HEK293 (cell line): ENCODE results near the gene SSBP1.

Source experiments
- CTCF ChIA-PET: fragments of 350-600 bp; formaldehyde crosslinking; extraction: SDS; loops from one replicate; lab custom pipeline; 2021; ENCODE audit warnings: antibody characterized with exemption; lab: Yijun Ruan, JAX
- POLR2A ChIA-PET: fragments of 300-600 bp; formaldehyde crosslinking; extraction: SDS; loops from one replicate; lab custom pipeline; 2020; ENCODE audit warnings: antibody characterized with exemption, inconsistent platforms; lab: Yijun Ruan, JAX
- H3K27ac ChIP-seq: fragments of 200-500 bp; sonication (Bioruptor generic); 2 replicates; pipeline ENCODE4 v1.5.1; 2014; ENCODE audit warnings: low read depth, low read length, control low read depth, inconsistent platforms; ENCODE audit errors: extremely low read depth
- H3K36me3 ChIP-seq, 2 experiments: fragments of 200-500 bp in 1 of 2; sonication (Bioruptor generic) in 1 of 2; 1 replicate in 1 of 2; 2 replicates in 1 of 2; pipeline ENCODE4 v1.5.1; 2014 to 2017; ENCODE audit warnings: inconsistent platforms in 2 of 2, low read length in 2 of 2; ENCODE audit not compliant: control insufficient read depth in 2 of 2, insufficient read depth in 1 of 2
- H3K4me1 ChIP-seq: fragments of 200-500 bp; sonication (Bioruptor generic); 2 replicates; pipeline ENCODE4 v1.5.1; 2014; ENCODE audit warnings: mild to moderate bottlenecking, low read length, inconsistent platforms; ENCODE audit not compliant: control insufficient read depth, insufficient read depth
- H3K4me3 ChIP-seq: 2 replicates; pipeline ENCODE4 v1.5.1; 2011; ENCODE audit warnings: low read depth, mild to moderate bottlenecking, control low read depth, low read length, moderate library complexity
- H3K9me3 ChIP-seq: fragments of 200-500 bp; sonication (Bioruptor generic); 2 replicates; pipeline ENCODE4 v1.5.1; 2014; ENCODE audit warnings: low read depth, low read length, inconsistent platforms; ENCODE audit not compliant: control insufficient read depth, insufficient read depth
- BCL11A ChIP-seq: fragments of 450-650 bp; formaldehyde crosslinking; IDR thresholded peaks from 2 replicates; pipeline ENCODE4 v1.5.1; 2016; ENCODE audit warnings: low read depth, missing biosample characterization, missing genetic modification characterization
- GFI1B ChIP-seq: fragments of 450-650 bp; formaldehyde crosslinking; IDR thresholded peaks from 2 replicates; pipeline ENCODE4 v1.5.1; 2016; ENCODE audit warnings: missing biosample characterization, missing genetic modification characterization
- SALL2 ChIP-seq: fragments of 450-650 bp; formaldehyde crosslinking; IDR thresholded peaks from 2 replicates; pipeline ENCODE4 v1.5.0; 2017; ENCODE audit warnings: missing biosample characterization, mild to moderate bottlenecking, missing genetic modification characterization, borderline replicate concordance
- SCRT1 ChIP-seq: fragments of 450-650 bp; formaldehyde crosslinking; IDR thresholded peaks from 2 replicates; pipeline ENCODE4 v1.5.1; 2016; ENCODE audit warnings: missing biosample characterization, missing genetic modification characterization, borderline replicate concordance
- SP7 ChIP-seq: fragments of 450-650 bp; formaldehyde crosslinking; IDR thresholded peaks from 2 replicates; pipeline ENCODE4 v1.5.1; 2016; ENCODE audit warnings: missing biosample characterization, missing genetic modification characterization
- ZBTB8A ChIP-seq: fragments of 450-650 bp; formaldehyde crosslinking; IDR thresholded peaks from 2 replicates; pipeline ENCODE4 v1.5.1; 2016; ENCODE audit warnings: missing biosample characterization, missing genetic modification characterization
- ZEB2 ChIP-seq: fragments of 450-650 bp; formaldehyde crosslinking; IDR thresholded peaks from 2 replicates; pipeline ENCODE4 v1.5.1; 2016; ENCODE audit warnings: missing biosample characterization, missing genetic modification characterization
- ZNF184 ChIP-seq: fragments of 450-650 bp; IDR thresholded peaks from 2 replicates; pipeline ENCODE4 v1.5.1; 2018; ENCODE audit warnings: missing biosample characterization, mild to moderate bottlenecking, missing genetic modification characterization
- ZNF202 ChIP-seq: fragments of 450-650 bp; formaldehyde crosslinking; IDR thresholded peaks from 2 replicates; pipeline ENCODE4 v1.5.1; 2016; ENCODE audit warnings: missing biosample characterization, missing genetic modification characterization, borderline replicate concordance
- ZNF223 ChIP-seq: fragments of 450-650 bp; formaldehyde crosslinking; IDR thresholded peaks from 2 replicates; pipeline ENCODE4 v1.5.1; 2016; ENCODE audit warnings: missing biosample characterization, missing genetic modification characterization
- ZNF266 ChIP-seq: fragments of 450-650 bp; formaldehyde crosslinking; IDR thresholded peaks from 2 replicates; pipeline ENCODE4 v1.5.1; 2016; ENCODE audit warnings: missing biosample characterization, missing genetic modification characterization, low read depth
- ZNF280D ChIP-seq: fragments of 450-650 bp; formaldehyde crosslinking; IDR thresholded peaks from 2 replicates; pipeline ENCODE4 v1.5.1; 2016; ENCODE audit warnings: missing biosample characterization, missing genetic modification characterization
- ZNF311 ChIP-seq: fragments of 450-650 bp; formaldehyde crosslinking; IDR thresholded peaks from 2 replicates; pipeline ENCODE4 v1.5.1; 2017; ENCODE audit warnings: missing biosample characterization, missing genetic modification characterization, borderline replicate concordance
- ZNF354C ChIP-seq: fragments of 450-650 bp; formaldehyde crosslinking; IDR thresholded peaks from 2 replicates; pipeline ENCODE4 v1.5.1; 2016; ENCODE audit warnings: missing biosample characterization, missing genetic modification characterization, low read depth, borderline replicate concordance
- ZNF37A ChIP-seq: fragments of 450-650 bp; IDR thresholded peaks from 2 replicates; pipeline ENCODE4 v1.5.1; 2018; ENCODE audit warnings: missing biosample characterization, missing genetic modification characterization
- ZNF555 ChIP-seq: fragments of 450-650 bp; formaldehyde crosslinking; conservative IDR thresholded peaks from 2 replicates; pipeline ENCODE4 v1.5.1; 2017; ENCODE audit warnings: missing biosample characterization, mild to moderate bottlenecking, missing genetic modification characterization, inconsistent platforms
- ZNF558 ChIP-seq: fragments of 450-650 bp; formaldehyde crosslinking; IDR thresholded peaks from 2 replicates; pipeline ENCODE4 v1.5.1; 2016; ENCODE audit warnings: missing biosample characterization, missing genetic modification characterization
- ZNF600 ChIP-seq: fragments of 450-650 bp; formaldehyde crosslinking; IDR thresholded peaks from 2 replicates; pipeline ENCODE4 v1.5.1; 2016; ENCODE audit warnings: missing biosample characterization, missing genetic modification characterization
- ZNF776 ChIP-seq: fragments of 450-650 bp; formaldehyde crosslinking; IDR thresholded peaks from 2 replicates; pipeline ENCODE4 v1.5.0; 2017; ENCODE audit warnings: missing biosample characterization, missing genetic modification characterization, borderline replicate concordance
- ZNF791 ChIP-seq: fragments of 450-650 bp; formaldehyde crosslinking; IDR thresholded peaks from 2 replicates; pipeline ENCODE4 v1.5.1; 2016; ENCODE audit warnings: missing biosample characterization, missing genetic modification characterization
- TF ChIP-seq, protein P1 (sequence below): fragments of 450-650 bp; formaldehyde crosslinking; IDR thresholded peaks from 2 replicates; pipeline ENCODE4 v1.5.1; 2016; ENCODE audit warnings: missing biosample characterization, missing genetic modification characterization, low read depth
- TF ChIP-seq, protein P2 (sequence below): fragments of 450-650 bp; formaldehyde crosslinking; IDR thresholded peaks from 2 replicates; pipeline ENCODE4 v1.5.1; 2016; ENCODE audit warnings: missing biosample characterization, missing genetic modification characterization
- TF ChIP-seq, protein P3 (sequence below): fragments of 450-650 bp; formaldehyde crosslinking; IDR thresholded peaks from 2 replicates; pipeline ENCODE4 v1.5.1; 2016; ENCODE audit warnings: missing biosample characterization, missing genetic modification characterization

SSBP1 gene

GRCh38 chr7:141708351-141708750, 29.8 kb upstream of the SSBP1 start, which contains the start of gene WEE2:
Gene WEE2, plus strand, starts transcription at chr7:141708353. Its CDS starts 406 bp downstream, at chr7:141708759.
- Histone ChIP-seq H3K9me3 (no peaks in the 10 kb centered on the region), H3K36me3 (no peaks in the 10 kb centered on the region), H3K4me3 (no peak within 1 kb of the TSS), H3K27ac (no peak within 1 kb of the TSS), H3K4me1 (no peaks in the 10 kb centered on the region)
- TF ChIP-seq ZNF223: no peak
- no peak for TF ChIP-seq ZNF776 (tag by site-specific recombination)
- no peak for TF ChIP-seq ZNF37A (tag by site-specific recombination)
- no peak for TF ChIP-seq ZNF791
- TF ChIP-seq, protein P1, sequence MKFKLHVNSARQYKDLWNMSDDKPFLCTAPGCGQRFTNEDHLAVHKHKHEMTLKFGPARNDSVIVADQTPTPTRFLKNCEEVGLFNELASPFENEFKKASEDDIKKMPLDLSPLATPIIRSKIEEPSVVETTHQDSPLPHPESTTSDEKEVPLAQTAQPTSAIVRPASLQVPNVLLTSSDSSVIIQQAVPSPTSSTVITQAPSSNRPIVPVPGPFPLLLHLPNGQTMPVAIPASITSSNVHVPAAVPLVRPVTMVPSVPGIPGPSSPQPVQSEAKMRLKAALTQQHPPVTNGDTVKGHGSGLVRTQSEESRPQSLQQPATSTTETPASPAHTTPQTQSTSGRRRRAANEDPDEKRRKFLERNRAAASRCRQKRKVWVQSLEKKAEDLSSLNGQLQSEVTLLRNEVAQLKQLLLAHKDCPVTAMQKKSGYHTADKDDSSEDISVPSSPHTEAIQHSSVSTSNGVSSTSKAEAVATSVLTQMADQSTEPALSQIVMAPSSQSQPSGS (tag by site-specific recombination): no peak
- TF ChIP-seq ZNF202 (tag by site-specific recombination): no peak
- no peak for TF ChIP-seq ZNF280D (tag by site-specific recombination)
- TF ChIP-seq, protein P2, sequence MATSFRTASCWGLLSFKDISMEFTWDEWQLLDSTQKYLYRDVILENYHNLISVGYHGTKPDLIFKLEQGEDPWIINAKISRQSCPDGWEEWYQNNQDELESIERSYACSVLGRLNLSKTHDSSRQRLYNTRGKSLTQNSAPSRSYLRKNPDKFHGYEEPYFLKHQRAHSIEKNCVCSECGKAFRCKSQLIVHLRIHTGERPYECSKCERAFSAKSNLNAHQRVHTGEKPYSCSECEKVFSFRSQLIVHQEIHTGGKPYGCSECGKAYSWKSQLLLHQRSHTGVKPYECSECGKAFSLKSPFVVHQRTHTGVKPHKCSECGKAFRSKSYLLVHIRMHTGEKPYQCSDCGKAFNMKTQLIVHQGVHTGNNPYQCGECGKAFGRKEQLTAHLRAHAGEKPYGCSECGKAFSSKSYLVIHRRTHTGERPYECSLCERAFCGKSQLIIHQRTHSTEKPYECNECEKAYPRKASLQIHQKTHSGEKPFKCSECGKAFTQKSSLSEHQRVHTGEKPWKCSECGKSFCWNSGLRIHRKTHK (tag by site-specific recombination): no peak
- TF ChIP-seq ZNF311 (tag by site-specific recombination): no peak
- TF ChIP-seq, protein P3, sequence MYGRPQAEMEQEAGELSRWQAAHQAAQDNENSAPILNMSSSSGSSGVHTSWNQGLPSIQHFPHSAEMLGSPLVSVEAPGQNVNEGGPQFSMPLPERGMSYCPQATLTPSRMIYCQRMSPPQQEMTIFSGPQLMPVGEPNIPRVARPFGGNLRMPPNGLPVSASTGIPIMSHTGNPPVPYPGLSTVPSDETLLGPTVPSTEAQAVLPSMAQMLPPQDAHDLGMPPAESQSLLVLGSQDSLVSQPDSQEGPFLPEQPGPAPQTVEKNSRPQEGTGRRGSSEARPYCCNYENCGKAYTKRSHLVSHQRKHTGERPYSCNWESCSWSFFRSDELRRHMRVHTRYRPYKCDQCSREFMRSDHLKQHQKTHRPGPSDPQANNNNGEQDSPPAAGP: no peak
- no peak for TF ChIP-seq ZEB2 (tag by site-specific recombination)
- no peak for TF ChIP-seq SP7 (tag by site-specific recombination)
- no peak for TF ChIP-seq ZNF266 (tag by site-specific recombination)
- TF ChIP-seq SCRT1 (tag by site-specific recombination): no peak
- TF ChIP-seq ZNF184 (tag by site-specific recombination): no peak
- TF ChIP-seq ZNF354C (tag by site-specific recombination): no peak
- TF ChIP-seq BCL11A: no peak
- TF ChIP-seq ZNF555: no peak
- POLR2A ChIA-PET: no interaction called here
- CTCF ChIA-PET: interaction anchor here (0.6 to 1.5 kb wide), 4 partner anchors 30 to 612 kb away, joined by 3 to 7 read pairs (median 3); partner anchors contain the start of gene SSBP1

- no peaks in the 10 kb centered on the region for H3K36me3 ChIP-seq
- no peak overlapping the region for H3K4me3 ChIP-seq
- no peaks in the 10 kb centered on the region for H3K4me1 ChIP-seq
- ChIA-PET POLR2A (interaction anchor here (0.9 kb wide), 1 partner anchor 8 kb away, joined by 3 read pairs; the partner anchor contains the start of gene DENND11), CTCF (interaction anchor here (0.7 kb wide), 1 partner anchor 48 kb away, joined by 3 read pairs; no protein-coding TSS in a partner anchor)
- TF ChIP-seq ZBTB8A (tag by site-specific recombination): no peak
- no peak for TF ChIP-seq ZNF600 (tag by site-specific recombination)
- no peak for TF ChIP-seq ZNF558 (tag by site-specific recombination)
- no peak for TF ChIP-seq GFI1B (tag by site-specific recombination)
- TF ChIP-seq SALL2 (tag by site-specific recombination): no peak
- no peaks in the 10 kb centered on the region for H3K9me3 ChIP-seq
- no peak overlapping the region for H3K27ac ChIP-seq
These were observed 28.8 kb upstream of the SSBP1 start for GRCh38 chr7:141709318-141709717.
